CD4-positive, alpha-beta T cell (primary cell): ENCODE results near the gene SLC44A5. TPM values are rescaled to one million over a fixed set of nuclear protein-coding genes. Genes with fewer than 3 reads are reported as not detected.

Experiments
- ATAC-seq: fragments of 200-7000 bp; cut with Tn5 transposase; one replicate; pipeline ENCODE4 v1.10.0; 2022; ENCODE audit warnings: mild to moderate bottlenecking; ENCODE audit not compliant: poor library complexity
- CTCF ChIA-PET: fragments of 350-600 bp; sonication (Branson Sonifier 250); formaldehyde crosslinking; loops from one replicate; lab custom pipeline; 2021; ENCODE audit warnings: antibody characterized with exemption, inconsistent platforms; lab: Charles Lee
- POLR2A ChIA-PET: fragments of 350-600 bp; sonication (Branson Sonifier 250); formaldehyde crosslinking; loops from one replicate; lab custom pipeline; 2021; ENCODE audit warnings: antibody characterized with exemption, inconsistent platforms; lab: Charles Lee
- DNase-seq, 14 experiments: peaks; one replicate each; pipeline ENCODE4 v3.0.0-alpha.2; 2013 to 2020; ENCODE audit warnings: mixed read lengths in 2 of 14
- H3K27ac ChIP-seq, 2 donors: one replicate each; pipeline versions ENCODE4 v1.5.1 to v1.7.0; 2013; ENCODE audit warnings: low read length in 2 of 2, low read depth in 1 of 2, mild to moderate bottlenecking in 1 of 2
- H3K27me3 ChIP-seq, 2 experiments: 1 replicate in 1 of 2; 2 replicates in 1 of 2; pipeline versions ENCODE4 v1.6.1 to v1.7.0; 2013; ENCODE audit warnings: low read length in 2 of 2, control low read depth in 1 of 2, mild to moderate bottlenecking in 1 of 2, moderate library complexity in 1 of 2; ENCODE audit not compliant: insufficient read depth in 2 of 2, control insufficient read depth in 1 of 2
- H3K36me3 ChIP-seq: one replicate; pipeline ENCODE4 v1.6.1; 2013; ENCODE audit warnings: low read length, control low read depth; ENCODE audit not compliant: insufficient read depth
- H3K4me1 ChIP-seq: one replicate; pipeline ENCODE4 v1.6.1; 2013; ENCODE audit warnings: low read length, control low read depth; ENCODE audit not compliant: insufficient read depth
- H3K4me3 ChIP-seq: one replicate; pipeline ENCODE4 v1.5.1; 2013; ENCODE audit warnings: mild to moderate bottlenecking, low read length, moderate library complexity
- H3K9me3 ChIP-seq, 2 experiments: 1 replicate in 1 of 2; 2 replicates in 1 of 2; pipeline versions ENCODE4 v1.6.1 to v1.7.0; 2013; ENCODE audit warnings: low read length in 2 of 2, mild to moderate bottlenecking in 2 of 2, control low read depth in 1 of 2, moderate library complexity in 1 of 2; ENCODE audit not compliant: control insufficient read depth in 1 of 2, insufficient read depth in 1 of 2
- H3K27ac Mint-ChIP-seq: one replicate; pipeline ENCODE4 v1.8.0; 2020; ENCODE audit warnings: mixed read lengths
- H3K27me3 Mint-ChIP-seq: one replicate; pipeline ENCODE4 v1.8.0; 2021; ENCODE audit warnings: mixed read lengths
- H3K36me3 Mint-ChIP-seq: one replicate; pipeline ENCODE4 v1.8.0; 2021; ENCODE audit warnings: low read depth, mixed read lengths
- H3K4me1 Mint-ChIP-seq: one replicate; pipeline ENCODE4 v1.8.0; 2021; ENCODE audit warnings: low read depth, mixed read lengths
- H3K4me3 Mint-ChIP-seq: one replicate; pipeline ENCODE4 v1.8.0; 2020; ENCODE audit warnings: mild to moderate bottlenecking, mixed read lengths
- H3K9me3 Mint-ChIP-seq: one replicate; pipeline ENCODE4 v1.8.0; 2020; ENCODE audit warnings: mixed read lengths
- CTCF ChIP-seq: fragments of 200-600 bp; IDR thresholded peaks from one replicate; pipeline ENCODE4 v1.8.0; 2022; ENCODE audit warnings: antibody characterized with exemption, mild to moderate bottlenecking
- intact Hi-C, 2 experiments: fragments of 100-400 bp; cut with DNase I in 1 of 2; cut with micrococcal nuclease in 1 of 2; formaldehyde crosslinking; loops; one replicate each; pipeline versions ENCODE4 v1.15.1 to v1.9.0; 2023 to 2025; cut with DNase I, micrococcal nuclease
- total RNA-seq, 174 experiments: library from RNA in 2 of 174; stranded (reverse) in 2 of 174; gene quantifications; one replicate each; pipeline ENCODE4 v1.2.3 and lab custom pipeline; 2021 to 2026

The SLC44A5 gene
- total RNA-seq, 2 experiments from 2014 or later: not detected

GRCh38 chr1:75400716-75401115 is 210.2 kb downstream of the SLC44A5 start:
- H3K4me3 Mint-ChIP-seq: no peak overlapping the region
- H3K9me3 ChIP-seq: peaks cover 5 to 6% of the 10 kb centered on the region in 2 experiments
- CTCF ChIA-PET: no interaction called here
- no peak overlapping the region for H3K27ac Mint-ChIP-seq
- no peaks in the 10 kb centered on the region for H3K36me3 Mint-ChIP-seq
- H3K4me3 ChIP-seq: no peak overlapping the region
- H3K27ac ChIP-seq: no peak overlapping the region
- no peak for TF ChIP-seq CTCF
- no peaks in the 10 kb centered on the region for H3K4me1 ChIP-seq
- POLR2A ChIA-PET: no interaction called here
- ATAC-seq: no peak
- H3K36me3 ChIP-seq: no peaks in the 10 kb centered on the region
- DNase-seq: no peak
- H3K27me3 ChIP-seq: no peaks in the 10 kb centered on the region
- intact Hi-C loops: no loop called here
- no peaks in the 10 kb centered on the region for H3K4me1 Mint-ChIP-seq
- no peaks in the 10 kb centered on the region for H3K27me3 Mint-ChIP-seq
- H3K9me3 Mint-ChIP-seq: peaks cover 12% of the 10 kb centered on the region

GRCh38 chr1:75396745-75397144 is 214.2 kb downstream of the SLC44A5 start:
- no peak for TF ChIP-seq CTCF
- intact Hi-C loops: no loop called here
- Histone ChIP-seq H3K27me3 (no peaks in the 10 kb centered on the region), H3K9me3 (peaks cover 0 to 2% of the 10 kb centered on the region in 2 experiments), H3K4me1 (no peaks in the 10 kb centered on the region), H3K4me3 (no peak overlapping the region), H3K36me3 (no peaks in the 10 kb centered on the region), H3K27ac (no peak overlapping the region)
- no peak for DNase-seq
- Mint-ChIP-seq H3K9me3 (peaks cover 4% of the 10 kb centered on the region), H3K36me3 (no peaks in the 10 kb centered on the region), H3K27ac (no peak overlapping the region), H3K4me3 (no peak overlapping the region), H3K27me3 (no peaks in the 10 kb centered on the region), H3K4me1 (no peaks in the 10 kb centered on the region)
- no peak for ATAC-seq
- ChIA-PET POLR2A (no interaction called here), CTCF (no interaction called here)

GRCh38 chr1:75396260-75396659 is 214.7 kb downstream of the SLC44A5 start:
- CTCF ChIA-PET: no interaction called here

More at GRCh38 chr1:75396260-75396659, 214.7 kb downstream of the SLC44A5 start:
- Histone ChIP-seq H3K9me3 (no peaks in the 10 kb centered on the region), H3K27me3 (no peaks in the 10 kb centered on the region), H3K27ac (no peak overlapping the region), H3K4me3 (no peak overlapping the region), H3K36me3 (no peaks in the 10 kb centered on the region), H3K4me1 (no peaks in the 10 kb centered on the region)
- Mint-ChIP-seq H3K27me3 (no peaks in the 10 kb centered on the region), H3K36me3 (no peaks in the 10 kb centered on the region), H3K4me3 (no peak overlapping the region), H3K4me1 (no peaks in the 10 kb centered on the region), H3K9me3 (peaks cover 8% of the 10 kb centered on the region), H3K27ac (no peak overlapping the region)
- no peak for TF ChIP-seq CTCF
- DNase-seq: no peak
- intact Hi-C loops: no loop called here
- POLR2A ChIA-PET: no interaction called here
- no peak for ATAC-seq
